Measurements from ENCODE around the gene RBFOX1. TPM values are rescaled to one million over a fixed set of nuclear protein-coding genes. Genes with fewer than 3 reads are reported as not detected.

The RBFOX1 gene
- total RNA-seq, 1 donor from 2014 or later, result 0.69 TPM

GRCh38 chr16:7505495-7505894 is 172.8 kb downstream of the RBFOX1 start:
- no peaks in the 10 kb centered on the region for H3K9me3 Mint-ChIP-seq (ENCODE audit: unreplicated experiment)
- DNase-seq (ENCODE audit: low spot score), result no peak
- no peak overlapping the region for H3K27ac Mint-ChIP-seq (ENCODE audit: unreplicated experiment)
- no peaks in the 10 kb centered on the region for H3K36me3 Mint-ChIP-seq (ENCODE audit: low read depth, unreplicated experiment)
- TF ChIP-seq, protein P1, sequence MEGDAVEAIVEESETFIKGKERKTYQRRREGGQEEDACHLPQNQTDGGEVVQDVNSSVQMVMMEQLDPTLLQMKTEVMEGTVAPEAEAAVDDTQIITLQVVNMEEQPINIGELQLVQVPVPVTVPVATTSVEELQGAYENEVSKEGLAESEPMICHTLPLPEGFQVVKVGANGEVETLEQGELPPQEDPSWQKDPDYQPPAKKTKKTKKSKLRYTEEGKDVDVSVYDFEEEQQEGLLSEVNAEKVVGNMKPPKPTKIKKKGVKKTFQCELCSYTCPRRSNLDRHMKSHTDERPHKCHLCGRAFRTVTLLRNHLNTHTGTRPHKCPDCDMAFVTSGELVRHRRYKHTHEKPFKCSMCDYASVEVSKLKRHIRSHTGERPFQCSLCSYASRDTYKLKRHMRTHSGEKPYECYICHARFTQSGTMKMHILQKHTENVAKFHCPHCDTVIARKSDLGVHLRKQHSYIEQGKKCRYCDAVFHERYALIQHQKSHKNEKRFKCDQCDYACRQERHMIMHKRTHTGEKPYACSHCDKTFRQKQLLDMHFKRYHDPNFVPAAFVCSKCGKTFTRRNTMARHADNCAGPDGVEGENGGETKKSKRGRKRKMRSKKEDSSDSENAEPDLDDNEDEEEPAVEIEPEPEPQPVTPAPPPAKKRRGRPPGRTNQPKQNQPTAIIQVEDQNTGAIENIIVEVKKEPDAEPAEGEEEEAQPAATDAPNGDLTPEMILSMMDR (IDR thresholded peaks at IDR 0.05; ENCODE audit: unreplicated experiment), result no peak
- no peaks in the 10 kb centered on the region for H3K4me1 Mint-ChIP-seq (ENCODE audit: unreplicated experiment)
- H3K4me3 Mint-ChIP-seq (ENCODE audit: unreplicated experiment), result no peak overlapping the region
- H3K27me3 Mint-ChIP-seq (ENCODE audit: unreplicated experiment), result no peaks in the 10 kb centered on the region

GRCh38 chr16:7506363-7506762 is 173.7 kb downstream of the RBFOX1 start:
- Mint-ChIP-seq H3K4me3 (ENCODE audit: unreplicated experiment) (no peak overlapping the region), H3K36me3 (ENCODE audit: low read depth, unreplicated experiment) (no peaks in the 10 kb centered on the region), H3K4me1 (ENCODE audit: unreplicated experiment) (no peaks in the 10 kb centered on the region), H3K9me3 (ENCODE audit: unreplicated experiment) (no peaks in the 10 kb centered on the region), H3K27me3 (ENCODE audit: unreplicated experiment) (no peaks in the 10 kb centered on the region), H3K27ac (ENCODE audit: unreplicated experiment) (no peak overlapping the region)
- TF ChIP-seq, protein P1 (IDR thresholded peaks at IDR 0.05; ENCODE audit: unreplicated experiment), result no peak
- no peak for DNase-seq (ENCODE audit: low spot score)

DNA sequence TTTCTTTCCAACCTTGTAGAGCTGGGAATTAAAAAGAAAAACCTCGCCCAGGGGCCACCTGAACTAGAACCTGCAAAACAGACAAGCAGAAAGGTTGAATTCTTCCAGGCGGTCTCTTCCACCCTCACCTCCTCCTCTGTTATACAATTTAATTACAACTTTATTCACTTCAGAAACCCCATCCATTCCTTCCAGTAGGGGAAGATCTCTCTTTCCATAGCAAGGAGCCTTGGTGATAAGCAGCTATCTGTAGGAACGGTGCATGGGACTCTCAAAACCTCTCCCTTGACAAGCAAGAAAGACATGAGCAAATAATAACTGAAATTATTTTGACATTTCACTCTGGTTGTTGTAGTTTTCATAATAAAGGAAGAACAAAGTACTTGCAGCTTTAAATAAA is 176.0 kb downstream of the RBFOX1 start:
- Mint-ChIP-seq H3K4me1 (ENCODE audit: unreplicated experiment) (no peaks in the 10 kb centered on the region), H3K4me3 (ENCODE audit: unreplicated experiment) (no peak overlapping the region), H3K27me3 (ENCODE audit: unreplicated experiment) (no peaks in the 10 kb centered on the region), H3K36me3 (ENCODE audit: low read depth, unreplicated experiment) (no peaks in the 10 kb centered on the region), H3K9me3 (ENCODE audit: unreplicated experiment) (no peaks in the 10 kb centered on the region), H3K27ac (ENCODE audit: unreplicated experiment) (no peak overlapping the region)
- DNase-seq (ENCODE audit: low spot score), result no peak
- TF ChIP-seq, protein P1 (IDR thresholded peaks at IDR 0.05; ENCODE audit: unreplicated experiment), result no peak

DNA sequence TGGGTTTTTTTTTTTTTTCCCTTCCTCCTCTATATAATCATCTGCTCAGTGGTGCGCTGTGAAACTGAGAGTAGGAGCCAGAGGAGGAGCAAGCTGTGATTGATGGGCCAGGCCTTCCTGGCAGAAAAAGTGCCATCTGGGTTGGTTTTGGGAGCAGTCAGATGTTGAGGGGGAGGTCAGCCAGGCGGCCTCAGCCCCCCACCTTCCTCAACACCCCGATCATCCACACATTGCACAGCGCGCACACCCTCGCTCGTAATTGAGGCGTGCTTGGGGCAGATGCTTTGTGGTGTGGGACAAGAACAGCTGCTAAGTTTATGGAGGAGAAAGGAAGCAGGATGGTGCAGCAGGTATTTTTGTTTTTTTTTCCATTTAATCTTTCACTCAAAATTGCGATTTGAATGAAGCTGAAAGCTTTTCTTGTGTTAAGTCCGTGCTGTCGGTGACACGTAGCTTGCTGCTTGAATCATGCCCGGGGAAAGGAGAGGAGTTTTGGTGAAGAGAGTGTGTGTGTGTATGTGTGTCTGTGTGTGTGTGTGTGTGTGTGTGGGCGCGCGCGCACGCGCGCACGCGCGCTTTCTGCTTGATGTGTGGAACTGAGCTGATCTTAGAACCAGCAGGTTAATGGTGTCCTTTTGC is 177.4 kb downstream of the RBFOX1 start:
- no peak for DNase-seq (ENCODE audit: low spot score)
- no peaks in the 10 kb centered on the region for H3K4me1 Mint-ChIP-seq (ENCODE audit: unreplicated experiment)
- no peaks in the 10 kb centered on the region for H3K27me3 Mint-ChIP-seq (ENCODE audit: unreplicated experiment)
- TF ChIP-seq, protein P1 (IDR thresholded peaks at IDR 0.05; ENCODE audit: unreplicated experiment), result no peak
- no peaks in the 10 kb centered on the region for H3K9me3 Mint-ChIP-seq (ENCODE audit: unreplicated experiment)
- H3K36me3 Mint-ChIP-seq (ENCODE audit: low read depth, unreplicated experiment), result no peaks in the 10 kb centered on the region
- H3K27ac Mint-ChIP-seq (ENCODE audit: unreplicated experiment), result no peak overlapping the region
- no peak overlapping the region for H3K4me3 Mint-ChIP-seq (ENCODE audit: unreplicated experiment)

DNA sequence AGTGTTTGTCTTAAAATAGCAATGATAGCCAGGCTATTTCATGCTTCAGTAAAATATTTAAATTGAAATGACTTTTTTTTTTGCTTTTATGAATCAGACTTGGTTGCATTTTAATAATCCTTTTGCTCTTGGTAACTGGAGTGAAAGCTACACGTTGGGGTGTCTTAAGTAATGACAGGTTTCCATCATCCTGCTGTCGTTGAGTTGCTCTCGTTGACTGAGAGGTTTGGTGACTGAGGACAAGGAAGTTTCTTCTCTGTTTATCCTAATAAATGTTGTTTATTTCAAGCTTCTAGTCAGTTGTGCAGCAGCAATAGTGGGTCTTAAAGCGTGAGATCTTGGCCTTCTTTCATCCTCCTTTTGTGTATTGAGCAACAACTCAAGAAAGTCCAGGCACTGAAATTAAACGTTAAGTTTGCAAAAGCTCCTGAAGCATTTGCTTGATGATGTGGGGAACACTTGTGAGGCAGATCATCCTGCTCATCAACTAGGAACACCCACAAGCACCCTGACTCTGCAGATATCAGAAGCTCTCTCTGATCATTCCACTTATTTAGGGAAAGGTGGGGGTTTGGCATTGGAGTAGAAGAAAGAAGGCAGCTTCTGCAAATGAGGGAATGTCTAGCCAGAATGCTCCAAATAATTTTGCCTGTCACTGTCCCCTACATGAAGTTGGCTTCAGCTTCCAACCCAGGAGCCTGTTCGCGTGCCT is 179.1 kb downstream of the RBFOX1 start:
- Mint-ChIP-seq H3K36me3 (ENCODE audit: low read depth, unreplicated experiment) (no peaks in the 10 kb centered on the region), H3K27me3 (ENCODE audit: unreplicated experiment) (no peaks in the 10 kb centered on the region), H3K9me3 (ENCODE audit: unreplicated experiment) (no peaks in the 10 kb centered on the region), H3K27ac (ENCODE audit: unreplicated experiment) (no peak overlapping the region), H3K4me1 (ENCODE audit: unreplicated experiment) (no peaks in the 10 kb centered on the region), H3K4me3 (ENCODE audit: unreplicated experiment) (no peak overlapping the region)
- TF ChIP-seq, protein P1 (IDR thresholded peaks at IDR 0.05; ENCODE audit: unreplicated experiment), result no peak
- no peak for DNase-seq (ENCODE audit: low spot score)

All from endothelial cell (in vitro differentiated cells).